ENCODE measurements around the gene STX2. TPM values are rescaled to one million over a fixed set of nuclear protein-coding genes. Genes with fewer than 3 reads are reported as not detected.
A peak's percentile ranks its signal among the peaks of the same experiment; 100 is the strongest.

Gene STX2
- total and polyA plus RNA-seq, 4 donors: 11.9 to 28.4 (median 20.9) TPM

DNA sequence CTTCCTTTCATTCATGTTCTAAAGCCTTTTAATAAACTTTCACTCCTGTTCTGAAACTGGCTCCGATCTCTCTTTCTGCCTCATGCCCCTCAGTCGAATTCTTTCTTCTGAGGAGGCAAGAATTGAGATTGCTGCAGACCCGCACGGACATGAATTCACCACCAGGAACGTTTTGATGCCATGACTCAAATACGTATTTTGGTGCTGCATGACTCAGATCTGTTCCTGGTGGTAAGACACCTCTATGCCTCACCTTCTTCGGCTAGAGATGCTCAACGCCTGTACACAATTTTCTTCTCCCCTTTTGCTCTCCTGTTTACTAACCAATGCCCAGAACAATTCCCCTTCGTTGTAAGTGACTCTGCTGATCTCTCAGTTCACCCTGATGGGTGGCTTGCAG, 70.9 kb downstream of the STX2 start:
- Histone ChIP-seq H3K36me3 (ENCODE audit: control insufficient read depth in 4 of 4, insufficient read depth in 4 of 4, low read length in 4 of 4) (no peaks in the 10 kb centered on the region), H3K27ac (ENCODE audit: low read depth in 1 of 2, low read length in 1 of 2) (no peak overlapping the region), H3K4me3 (no peak overlapping the region), H3K9me3 (ENCODE audit: control insufficient read depth in 4 of 4, insufficient read depth in 3 of 4, low read length in 3 of 4) (peaks cover 0 to 7% (median 1%) of the 10 kb centered on the region in 4 donors), H3K27me3 (ENCODE audit: control insufficient read depth in 3 of 3, insufficient read depth in 3 of 3, low read length in 2 of 3) (no peaks in the 10 kb centered on the region), H3K9ac (ENCODE audit: insufficient read depth in 1 of 2, low read length in 2 of 2) (no peak overlapping the region), H3K4me1 (ENCODE audit: control insufficient read depth in 5 of 5, insufficient read depth in 5 of 5, low read length in 5 of 5) (no peaks in the 10 kb centered on the region)
- TF ChIP-seq, protein P1, sequence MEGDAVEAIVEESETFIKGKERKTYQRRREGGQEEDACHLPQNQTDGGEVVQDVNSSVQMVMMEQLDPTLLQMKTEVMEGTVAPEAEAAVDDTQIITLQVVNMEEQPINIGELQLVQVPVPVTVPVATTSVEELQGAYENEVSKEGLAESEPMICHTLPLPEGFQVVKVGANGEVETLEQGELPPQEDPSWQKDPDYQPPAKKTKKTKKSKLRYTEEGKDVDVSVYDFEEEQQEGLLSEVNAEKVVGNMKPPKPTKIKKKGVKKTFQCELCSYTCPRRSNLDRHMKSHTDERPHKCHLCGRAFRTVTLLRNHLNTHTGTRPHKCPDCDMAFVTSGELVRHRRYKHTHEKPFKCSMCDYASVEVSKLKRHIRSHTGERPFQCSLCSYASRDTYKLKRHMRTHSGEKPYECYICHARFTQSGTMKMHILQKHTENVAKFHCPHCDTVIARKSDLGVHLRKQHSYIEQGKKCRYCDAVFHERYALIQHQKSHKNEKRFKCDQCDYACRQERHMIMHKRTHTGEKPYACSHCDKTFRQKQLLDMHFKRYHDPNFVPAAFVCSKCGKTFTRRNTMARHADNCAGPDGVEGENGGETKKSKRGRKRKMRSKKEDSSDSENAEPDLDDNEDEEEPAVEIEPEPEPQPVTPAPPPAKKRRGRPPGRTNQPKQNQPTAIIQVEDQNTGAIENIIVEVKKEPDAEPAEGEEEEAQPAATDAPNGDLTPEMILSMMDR (IDR thresholded peaks at IDR 0.05; ENCODE audit: control extremely low read depth, extremely low read depth): no peak
- ATAC-seq (ENCODE audit: insufficient read depth, low FRiP score): no peak
- no peak for DNase-seq
- 55 to 81% methylated on average over 9 of the region's 9 CpGs for WGBS, 2 donors

DNA sequence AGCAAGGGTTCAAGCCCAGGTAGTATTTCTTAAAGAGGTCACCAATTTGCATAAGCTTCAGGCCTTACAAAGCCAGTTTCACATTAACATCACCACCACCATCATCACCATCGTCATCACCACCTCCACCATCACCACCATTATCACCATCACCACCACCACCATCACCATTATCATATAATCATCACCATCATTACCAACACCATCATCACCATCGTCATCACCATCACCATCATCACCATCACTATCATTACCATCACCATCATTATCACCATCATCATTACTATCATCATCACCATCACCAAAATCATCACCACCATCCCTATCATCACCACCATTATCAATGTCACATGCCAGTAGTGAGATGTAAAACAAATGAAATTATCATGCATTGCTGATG, 72.6 kb downstream of the STX2 start:
- H3K4me3 ChIP-seq: no peak overlapping the region
- peaks cover 0 to 8% (median 0%) of the 10 kb centered on the region in 3 donors for H3K27me3 ChIP-seq (ENCODE audit: control insufficient read depth in 3 of 3, insufficient read depth in 3 of 3, low read length in 2 of 3)
- peaks cover 0 to 7% (median 1%) of the 10 kb centered on the region in 4 donors for H3K9me3 ChIP-seq (ENCODE audit: control insufficient read depth in 4 of 4, insufficient read depth in 3 of 4, low read length in 3 of 4)
- TF ChIP-seq, protein P1 (IDR thresholded peaks at IDR 0.05; ENCODE audit: control extremely low read depth, extremely low read depth): no peak
- H3K36me3 ChIP-seq (ENCODE audit: control insufficient read depth in 4 of 4, insufficient read depth in 4 of 4, low read length in 4 of 4): no peaks in the 10 kb centered on the region
- H3K27ac ChIP-seq (ENCODE audit: low read depth in 1 of 2, low read length in 1 of 2): no peak overlapping the region
- no peaks in the 10 kb centered on the region for H3K4me1 ChIP-seq (ENCODE audit: control insufficient read depth in 5 of 5, insufficient read depth in 5 of 5, low read length in 5 of 5)
- ATAC-seq (ENCODE audit: insufficient read depth, low FRiP score) (no peak), DNase-seq (no peak)
- H3K9ac ChIP-seq (ENCODE audit: insufficient read depth in 1 of 2, low read length in 2 of 2): no peak overlapping the region
- 84 to 90% methylated on average over 2 of the region's 2 CpGs for WGBS, 2 donors

DNA sequence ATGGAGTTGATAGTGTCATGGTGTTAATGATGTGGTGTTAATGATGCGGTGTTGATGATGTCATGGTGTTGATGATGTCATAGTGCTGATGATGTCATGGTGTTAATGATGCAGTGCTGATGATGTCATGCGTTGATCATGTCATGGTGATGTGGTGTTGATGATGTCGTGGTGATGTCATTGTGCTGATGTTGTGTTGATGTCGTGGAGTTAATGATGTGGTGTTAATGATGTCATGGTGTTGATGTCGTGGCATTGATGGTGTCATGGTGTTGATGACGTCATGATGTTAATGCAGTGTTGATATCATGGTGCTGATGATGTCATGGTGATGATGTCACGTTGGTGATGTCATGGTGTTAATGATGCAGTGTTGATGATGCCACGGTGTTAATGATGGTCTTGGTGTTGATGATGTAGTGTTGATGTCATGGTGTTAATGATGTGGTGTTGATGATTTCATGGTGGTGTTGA, 73.8 kb downstream of the STX2 start:
- TF ChIP-seq, protein P1 (IDR thresholded peaks at IDR 0.05; ENCODE audit: control extremely low read depth, extremely low read depth): no peak
- no peak overlapping the region for H3K4me3 ChIP-seq

More for the DNA sequence above, 73.8 kb downstream of the STX2 start:
- DNase-seq: peak; percentile 15 to 40 (median 26)
- no peak overlapping the region for H3K27ac ChIP-seq (ENCODE audit: low read depth in 1 of 2, low read length in 1 of 2)
- 90 to 91% methylated on average over 8 of the region's 8 CpGs for WGBS, 2 donors
- peaks cover 0 to 10% (median 0%) of the 10 kb centered on the region in 3 donors for H3K27me3 ChIP-seq (ENCODE audit: control insufficient read depth in 3 of 3, insufficient read depth in 3 of 3, low read length in 2 of 3)
- H3K9me3 ChIP-seq (ENCODE audit: control insufficient read depth in 4 of 4, insufficient read depth in 3 of 4, low read length in 3 of 4): peaks cover 0 to 7% (median 1%) of the 10 kb centered on the region in 4 donors
- no peak overlapping the region for H3K9ac ChIP-seq (ENCODE audit: insufficient read depth in 1 of 2, low read length in 2 of 2)
- ATAC-seq (ENCODE audit: insufficient read depth, low FRiP score): no peak
- H3K36me3 ChIP-seq (ENCODE audit: control insufficient read depth in 4 of 4, insufficient read depth in 4 of 4, low read length in 4 of 4): no peaks in the 10 kb centered on the region
- H3K4me1 ChIP-seq (ENCODE audit: control insufficient read depth in 5 of 5, insufficient read depth in 5 of 5, low read length in 5 of 5): no peaks in the 10 kb centered on the region
